ENCODE results near the gene DNAL4. TPM values are rescaled to one million over a fixed set of nuclear protein-coding genes. Genes with fewer than 3 reads are reported as not detected.
A peak's percentile ranks its signal among the peaks of the same experiment; 100 is the strongest.

Gene DNAL4
- total RNA-seq, 1 experiment from 2014 or later: 8.3 TPM

DNA sequence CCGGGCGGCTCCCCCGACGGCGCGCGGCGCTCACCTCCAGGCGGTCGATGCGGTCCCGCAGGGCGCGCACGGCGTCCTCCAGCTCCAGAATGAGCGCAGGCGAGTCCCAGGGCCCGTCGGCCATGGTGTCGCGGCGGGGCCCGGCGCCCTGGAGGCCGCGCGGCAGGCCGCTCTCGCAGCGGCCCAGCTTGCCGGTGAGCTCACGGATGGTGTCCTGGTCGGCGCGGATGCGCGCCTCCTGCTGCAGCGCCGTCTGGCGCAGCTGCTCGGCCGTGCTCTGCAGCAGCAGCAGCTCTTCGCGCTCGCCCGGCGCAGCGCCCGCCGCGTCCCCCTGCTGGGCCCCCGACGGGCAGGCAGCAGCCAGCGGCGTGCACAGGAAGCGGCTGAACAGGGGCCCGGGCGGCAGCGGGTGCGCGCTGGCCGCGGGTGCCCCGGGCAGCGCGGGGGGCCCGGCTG is 49.3 kb upstream of the DNAL4 start:
- Histone ChIP-seq H2BK5ac (ENCODE audit: insufficient read length, low read length) (no peak overlapping the region), H4K5ac (ENCODE audit: insufficient read length, low read depth, low read length) (no peak overlapping the region), H3K27me3 (ENCODE audit: insufficient read depth, low read length) (peaks cover 21% of the 10 kb centered on the region; the same call in 1 of the 2 replicates), H3T11ph (ENCODE audit: low read length) (no peak overlapping the region), H2BK15ac (ENCODE audit: low read depth, low read length) (no peak overlapping the region; the same call in 1 of the 2 replicates), H2BK20ac (ENCODE audit: low read depth, low read length, poor library complexity, severe bottlenecking) (no peak overlapping the region), H3K4ac (ENCODE audit: low read depth, low read length) (no peak overlapping the region), H2BK12ac (ENCODE audit: insufficient read length, low read depth, low read length) (no peak overlapping the region), H2AFZ (ENCODE audit: low read length) (no peak overlapping the region), H2BK120ac (ENCODE audit: low read depth, low read length, poor library complexity, severe bottlenecking) (no peak overlapping the region), H3K4me1 (ENCODE audit: insufficient read depth, low read length) (no peaks in the 10 kb centered on the region; the same call in 1 of the 2 replicates), H3K79me2 (ENCODE audit: insufficient read depth, low read length) (no peaks in the 10 kb centered on the region), H3K23me2 (ENCODE audit: insufficient read length, low read depth, low read length, poor library complexity, severe bottlenecking) (peaks cover 4% of the 10 kb centered on the region), H3K9ac (ENCODE audit: extremely low read depth, insufficient read length, low read length) (no peak overlapping the region), H3K9me3 (ENCODE audit: control insufficient read depth, low read depth, low read length) (no peaks in the 10 kb centered on the region), H3K14ac (ENCODE audit: insufficient read depth, low read length) (peak overlapping the region; percentile 61), H4K8ac (replicated peaks; ENCODE audit: insufficient read length, low read depth, low read length) (no peak overlapping the region), H4K91ac (ENCODE audit: insufficient read length, low read depth, low read length) (no peak overlapping the region), H3K18ac (ENCODE audit: insufficient read length, low read depth, low read length) (no peak overlapping the region), H3K4me2 (ENCODE audit: insufficient read depth, insufficient read length, low read length) (peak overlapping the region; percentile 32), H3K79me1 (ENCODE audit: insufficient read depth, low read depth, low read length, poor library complexity, severe bottlenecking) (no peaks in the 10 kb centered on the region), H3K23ac (ENCODE audit: insufficient read length, low read depth, low read length) (no peak overlapping the region), H4K20me1 (ENCODE audit: control insufficient read depth, insufficient read depth, insufficient read length) (peaks cover 3% of the 10 kb centered on the region), H3K27ac (ENCODE audit: insufficient read length, low read depth, low read length) (no peak overlapping the region), H3K56ac (ENCODE audit: insufficient read length, low read depth, low read length) (no peak overlapping the region), H2AK5ac (ENCODE audit: insufficient read length, low read length) (no peak overlapping the region)
- peaks cover 19 to 33% of the 10 kb centered on the region in 2 experiments for H3K4me1 Mint-ChIP-seq
- H3K9me3 Mint-ChIP-seq: no peaks in the 10 kb centered on the region; a peak in 1 of 5 replicates
- no CpG with 5 or more reads among the region's 68 CpGs for WGBS (ENCODE audit: extremely low coverage, insufficient read length, low lambda C conversion rate)
- TF ChIP-seq, protein P1, sequence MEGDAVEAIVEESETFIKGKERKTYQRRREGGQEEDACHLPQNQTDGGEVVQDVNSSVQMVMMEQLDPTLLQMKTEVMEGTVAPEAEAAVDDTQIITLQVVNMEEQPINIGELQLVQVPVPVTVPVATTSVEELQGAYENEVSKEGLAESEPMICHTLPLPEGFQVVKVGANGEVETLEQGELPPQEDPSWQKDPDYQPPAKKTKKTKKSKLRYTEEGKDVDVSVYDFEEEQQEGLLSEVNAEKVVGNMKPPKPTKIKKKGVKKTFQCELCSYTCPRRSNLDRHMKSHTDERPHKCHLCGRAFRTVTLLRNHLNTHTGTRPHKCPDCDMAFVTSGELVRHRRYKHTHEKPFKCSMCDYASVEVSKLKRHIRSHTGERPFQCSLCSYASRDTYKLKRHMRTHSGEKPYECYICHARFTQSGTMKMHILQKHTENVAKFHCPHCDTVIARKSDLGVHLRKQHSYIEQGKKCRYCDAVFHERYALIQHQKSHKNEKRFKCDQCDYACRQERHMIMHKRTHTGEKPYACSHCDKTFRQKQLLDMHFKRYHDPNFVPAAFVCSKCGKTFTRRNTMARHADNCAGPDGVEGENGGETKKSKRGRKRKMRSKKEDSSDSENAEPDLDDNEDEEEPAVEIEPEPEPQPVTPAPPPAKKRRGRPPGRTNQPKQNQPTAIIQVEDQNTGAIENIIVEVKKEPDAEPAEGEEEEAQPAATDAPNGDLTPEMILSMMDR (conservative IDR thresholded peaks at IDR 0.05): peak; percentile 37; the same call in 2 of the 3 replicates
- DNase-seq: peak; percentile 52
- no peak overlapping the region for H3K27ac Mint-ChIP-seq
- peaks cover 0 to 2% (median 0%) of the 10 kb centered on the region in 3 experiments; a peak in 3 of 7 replicates for H3K36me3 Mint-ChIP-seq (ENCODE audit: insufficient read depth in 1 of 3, low read depth in 3 of 3)
- H3K4me3 Mint-ChIP-seq: no peak overlapping the region; a peak in 1 of 5 replicates
- H3K27me3 Mint-ChIP-seq (ENCODE audit: low read depth): peaks cover 77% of the 10 kb centered on the region
